ENCODE results near the gene ATG7.
"Not testable (repeated sequence)": the region's sequence is repeated elsewhere in the genome, so short reads cannot be mapped to it uniquely, and the experiment has no call there.

ATG7 gene

DNA sequence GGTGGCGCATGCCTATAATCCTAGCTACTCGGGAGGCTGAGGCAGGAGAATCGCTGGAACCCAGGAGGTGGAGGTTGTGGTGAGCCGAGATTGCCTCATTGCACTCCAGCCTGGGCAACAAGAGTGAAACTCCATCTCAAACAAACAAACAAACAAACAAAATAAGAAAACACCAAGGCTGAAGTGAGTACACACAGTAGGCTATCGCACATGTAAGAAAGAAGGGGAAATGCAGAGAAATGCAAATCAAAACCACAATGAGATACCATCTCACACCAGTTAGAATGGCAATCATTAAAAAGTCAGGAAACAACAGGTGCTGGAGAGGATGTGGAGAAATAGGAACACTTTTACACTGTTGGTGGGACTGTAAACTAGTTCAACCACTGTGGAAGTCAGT, 322.8 kb downstream of the ATG7 start:
- DNase-seq (ENCODE audit: low spot score) = not testable (repeated sequence)

DNA sequence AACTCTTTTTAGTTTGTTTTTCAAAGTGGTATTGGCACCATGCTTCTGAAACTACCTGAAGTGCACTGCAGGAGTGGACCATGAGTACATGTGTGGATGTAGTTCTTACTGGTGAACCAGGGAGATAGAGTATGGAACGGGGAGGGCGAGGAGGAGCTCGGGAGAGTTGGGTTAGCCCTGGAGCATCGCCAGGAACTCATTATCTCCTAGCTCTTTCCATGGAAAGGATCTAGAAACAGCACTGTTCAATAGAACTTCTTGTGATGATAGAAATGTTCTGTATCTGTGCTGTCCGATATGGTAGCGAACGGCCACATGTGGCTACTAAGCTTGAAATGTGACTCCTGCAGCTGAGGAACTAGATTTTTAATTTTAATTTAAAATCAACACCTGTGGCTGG, 324.2 kb downstream of the ATG7 start:
- no peak for DNase-seq (ENCODE audit: low spot score)

DNA sequence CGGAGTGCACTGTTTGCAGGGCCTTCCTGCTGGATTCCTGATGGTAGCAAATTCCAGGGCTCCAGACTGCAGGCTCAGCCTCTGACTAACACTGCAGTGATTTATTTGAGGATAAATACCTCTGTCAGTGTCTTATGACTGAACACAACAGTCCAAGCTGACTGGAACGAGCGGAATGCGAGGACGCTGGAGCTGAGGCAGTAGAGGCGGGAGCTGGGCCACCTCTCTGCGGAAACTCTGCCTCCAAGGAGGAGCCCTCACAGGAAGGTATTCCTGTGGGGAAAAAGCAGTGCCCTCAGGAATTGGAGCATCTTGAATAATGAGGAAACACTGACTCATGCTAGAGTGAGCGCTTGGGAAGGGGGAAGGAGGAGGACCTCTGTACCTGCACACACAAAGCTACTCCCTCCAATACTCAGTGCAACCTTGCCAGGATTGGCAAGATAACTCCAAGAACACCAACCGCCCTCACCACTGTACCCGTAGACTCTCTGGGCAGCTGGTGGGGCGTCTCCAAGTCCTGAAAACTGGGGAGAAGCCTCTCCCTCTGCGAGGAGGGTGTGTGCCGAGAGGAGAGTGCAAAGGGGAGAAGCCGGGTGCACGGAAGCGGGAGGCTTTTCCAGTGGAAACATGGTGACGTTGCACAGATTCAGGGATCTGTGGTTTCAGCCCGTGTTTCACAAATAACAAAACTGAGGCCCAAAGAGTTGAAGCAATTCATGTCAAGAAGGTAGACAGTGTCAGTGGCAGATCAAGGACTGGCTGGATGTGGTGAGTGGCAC, 328.5 kb downstream of the ATG7 start:
- no peak for DNase-seq (ENCODE audit: low spot score)

DNA sequence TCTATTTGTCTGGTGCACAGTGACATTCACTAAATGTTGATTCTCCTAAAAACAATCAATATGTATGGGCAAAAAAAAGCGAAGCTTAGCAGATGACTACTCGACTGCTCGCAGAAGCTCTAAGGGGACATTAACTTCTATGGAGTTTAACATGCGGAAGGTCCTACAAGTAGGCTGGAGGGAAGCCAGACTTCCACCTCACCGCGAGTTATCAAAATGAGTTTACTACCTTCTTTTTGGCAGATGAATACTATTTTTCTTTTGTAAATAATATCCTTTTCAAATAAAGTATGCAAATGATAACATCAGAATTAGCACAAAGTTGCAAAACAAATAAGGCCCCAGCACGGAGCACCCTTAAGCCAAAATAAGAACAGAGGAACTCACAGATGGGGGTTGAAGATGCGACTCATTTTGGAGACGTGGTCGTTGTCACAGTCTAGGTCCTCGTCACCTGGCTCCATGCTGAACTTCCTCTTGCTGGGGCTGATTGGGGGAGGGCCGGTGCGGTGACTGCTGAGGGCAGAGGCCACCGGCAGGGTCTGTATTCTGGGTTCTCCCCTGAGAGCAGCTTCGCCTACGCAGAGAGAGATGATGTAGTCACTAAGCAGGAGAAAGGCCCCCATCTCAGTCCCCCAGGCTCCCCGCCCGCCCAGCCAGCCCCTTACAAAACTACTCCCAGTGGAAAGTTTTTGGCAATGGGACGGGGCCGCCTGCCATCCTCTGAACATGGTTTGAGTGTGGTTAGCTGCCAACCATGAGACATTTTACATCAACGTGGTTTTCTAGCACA, 329.4 kb downstream of the ATG7 start:
- no peak for DNase-seq (ENCODE audit: low spot score)

DNA sequence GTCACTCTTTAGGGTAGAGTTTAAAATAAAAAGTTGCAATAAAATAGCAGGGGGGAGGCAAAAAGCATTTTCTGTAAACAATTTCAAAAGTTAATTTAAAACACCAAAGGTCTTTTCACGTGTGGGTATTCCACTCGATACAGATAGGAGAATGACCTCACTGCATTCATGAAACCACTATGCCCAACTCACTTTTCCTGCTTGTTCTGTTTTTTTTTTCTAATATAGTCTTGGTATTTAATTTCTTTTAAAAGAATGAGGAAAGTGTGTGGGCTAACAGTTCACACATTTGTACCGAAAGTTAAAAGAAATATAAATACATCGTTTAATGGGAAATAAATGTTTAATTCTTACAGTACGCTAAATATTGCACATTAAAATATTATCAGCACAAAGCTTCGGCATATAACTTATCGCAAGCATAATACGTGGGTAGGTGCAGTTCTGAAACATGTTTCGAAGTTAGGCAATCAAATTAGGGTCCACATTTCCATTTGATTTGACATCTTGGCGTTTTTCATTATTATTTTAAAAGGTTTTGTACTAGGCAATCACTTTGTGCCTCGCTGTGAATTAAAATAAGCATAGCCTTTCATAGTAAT, 330.1 kb downstream of the ATG7 start:
- no peak for DNase-seq (ENCODE audit: low spot score)

DNA sequence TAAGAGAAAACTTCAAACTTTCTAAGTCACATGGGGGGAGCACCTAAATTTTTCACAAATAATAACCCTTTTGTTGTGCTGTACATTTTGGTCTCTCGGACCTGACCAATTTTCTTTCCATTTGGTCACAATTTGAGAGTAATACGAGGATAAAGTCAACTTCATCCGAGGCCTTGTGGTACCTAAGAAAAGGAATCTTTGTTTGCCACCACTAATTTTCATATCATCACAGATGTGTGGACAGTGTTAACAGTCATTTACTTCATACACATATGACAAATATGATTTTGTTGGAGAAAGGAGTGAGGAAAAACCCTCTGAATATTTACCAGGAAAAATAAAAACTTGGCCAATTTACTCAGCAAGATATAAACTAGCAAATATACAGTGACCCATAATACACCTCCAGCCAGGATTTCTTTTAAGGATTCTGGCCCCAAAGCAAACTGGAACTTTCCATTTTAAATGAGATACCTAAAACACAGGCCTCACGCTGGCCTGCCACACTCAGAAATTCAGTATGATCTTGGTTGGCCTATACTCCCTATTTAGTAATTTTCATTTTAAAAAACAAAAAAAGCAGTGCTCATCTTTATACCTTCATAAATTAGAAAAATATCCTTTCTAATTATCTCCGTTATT, 330.8 kb downstream of the ATG7 start:
- DNase-seq (ENCODE audit: low spot score) = no peak

DNA sequence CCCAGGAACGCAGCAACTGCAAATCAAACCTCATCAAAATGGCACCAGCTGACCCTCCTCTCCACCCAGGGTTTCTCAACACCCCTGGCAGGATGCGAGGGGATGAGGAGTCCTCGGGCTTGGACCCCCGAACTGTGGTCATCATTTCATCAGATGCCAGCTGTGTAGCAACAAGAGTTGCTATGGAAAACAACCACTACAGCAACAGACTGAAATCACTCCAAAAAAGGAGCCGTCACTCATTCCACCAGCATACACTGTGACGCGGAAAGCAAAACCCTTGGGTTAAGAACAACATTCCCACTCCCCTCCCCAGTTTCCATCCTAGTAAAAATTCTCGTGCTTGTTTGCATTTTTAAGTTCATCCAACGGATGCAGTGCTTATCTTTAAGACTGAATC, 331.4 kb downstream of the ATG7 start:
- DNase-seq (ENCODE audit: low spot score) = no peak

DNA sequence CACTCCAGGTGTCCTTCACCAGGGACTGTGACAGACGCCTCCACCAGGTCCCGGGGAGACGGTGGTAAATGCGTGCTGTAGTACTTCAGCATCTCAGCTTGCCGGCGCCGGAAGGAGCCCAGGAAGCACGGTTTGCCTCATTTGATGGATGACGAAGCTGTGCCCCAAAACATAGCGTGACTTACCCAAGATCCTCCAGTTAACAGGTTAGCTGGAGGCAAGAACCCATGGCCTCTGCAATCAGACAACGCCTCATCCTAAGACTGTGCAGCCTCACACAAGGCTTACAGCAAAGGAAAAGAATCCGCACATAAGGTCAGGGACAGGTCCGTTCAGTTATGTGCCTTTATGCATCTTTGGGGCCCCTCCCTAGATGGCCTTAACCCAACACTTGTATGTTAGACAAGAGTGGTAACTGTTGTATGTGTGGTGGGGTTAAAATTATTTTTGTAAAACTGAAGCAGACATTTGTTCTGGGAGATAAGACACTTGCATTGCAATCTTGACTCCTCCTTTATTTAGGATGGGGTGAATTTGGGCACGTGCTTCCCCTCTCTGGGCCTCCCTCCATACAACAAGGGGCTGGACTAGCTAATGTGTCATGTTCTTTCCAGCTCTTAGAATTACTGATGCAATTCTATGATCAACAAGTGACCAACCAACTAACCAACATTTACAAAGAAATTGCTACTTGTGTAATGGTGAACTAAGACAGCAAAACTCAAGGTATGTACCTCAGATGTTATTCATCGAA, 332.1 kb downstream of the ATG7 start:
- no peak for DNase-seq (ENCODE audit: low spot score)

DNA sequence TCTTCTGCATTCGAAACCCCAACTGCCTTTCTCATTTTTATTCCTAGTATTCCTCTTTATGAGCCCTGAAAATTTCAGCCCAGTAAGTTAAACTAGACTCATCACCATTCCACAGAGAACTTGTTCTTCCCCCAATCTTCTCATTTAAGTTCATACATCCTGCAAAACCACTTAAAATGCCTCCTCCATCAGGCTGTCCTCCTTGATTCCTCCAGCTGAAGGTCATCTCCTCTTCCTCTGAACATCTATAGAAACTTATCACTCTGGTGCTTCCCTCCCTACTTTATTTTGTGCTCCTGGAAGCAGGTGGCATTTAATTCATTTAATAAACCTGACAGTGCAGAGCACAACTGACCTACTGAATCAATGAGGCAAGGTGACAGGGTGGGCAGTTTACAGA, 333.2 kb downstream of the ATG7 start:
- DNase-seq (ENCODE audit: low spot score) = no peak

DNA sequence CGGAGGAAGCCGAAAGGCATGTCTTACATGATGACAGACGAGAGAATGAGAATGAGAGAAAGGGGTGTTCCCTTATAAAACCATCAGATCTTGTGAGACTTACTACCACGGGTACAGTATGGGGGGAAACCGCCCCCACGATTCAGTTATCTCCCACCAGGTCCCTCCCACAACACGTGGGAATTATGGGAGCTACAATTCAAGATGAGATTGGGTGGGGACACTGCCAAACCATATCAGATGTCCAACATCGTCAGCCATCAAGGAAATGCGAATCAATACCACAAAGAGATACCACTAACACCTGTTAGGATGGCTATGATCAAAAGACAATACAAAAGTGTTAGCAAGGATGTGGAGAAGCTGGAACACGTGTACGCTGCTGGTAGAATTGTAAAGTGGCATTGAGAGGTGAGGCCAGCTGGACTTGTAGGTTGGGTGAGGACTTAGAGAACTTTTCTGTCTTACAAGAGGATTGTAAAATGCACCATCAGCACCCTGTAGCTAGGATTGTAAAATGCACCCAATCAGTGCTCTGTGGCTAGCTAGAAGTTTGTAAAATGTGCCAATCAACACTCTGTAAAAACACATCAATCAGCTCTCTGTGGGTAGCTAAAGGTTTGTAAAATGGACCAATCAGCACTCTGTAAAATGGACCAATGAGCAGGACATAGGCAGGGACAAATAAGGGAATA, 334.0 kb downstream of the ATG7 start:
- DNase-seq (ENCODE audit: low spot score) = no peak

DNA sequence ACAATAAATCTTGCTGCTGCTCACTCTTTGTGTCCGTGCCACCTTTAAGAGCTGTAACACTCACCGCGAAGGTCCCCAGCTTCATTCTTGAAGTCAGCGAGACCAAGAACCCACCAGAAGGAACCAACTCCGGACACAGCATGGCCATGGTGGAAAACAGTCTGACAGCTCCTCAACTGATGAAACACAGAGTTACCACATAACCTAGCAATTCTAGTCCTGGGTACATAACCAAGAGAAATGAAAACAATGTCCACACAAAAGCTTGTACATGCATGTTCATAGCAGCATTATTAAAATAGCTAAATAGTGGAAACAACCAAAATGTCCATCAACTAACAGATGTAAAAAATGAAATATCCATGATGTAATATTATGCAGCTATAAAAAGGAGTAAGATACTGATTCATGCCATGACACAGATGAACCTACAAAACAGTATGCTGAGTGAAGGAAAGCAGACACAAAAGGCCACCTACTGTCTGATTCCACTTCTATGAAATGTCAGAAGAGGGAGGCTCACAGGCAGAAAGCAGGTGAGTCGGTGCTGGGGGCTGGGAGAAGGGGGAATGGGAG, 334.8 kb downstream of the ATG7 start:
- DNase-seq (ENCODE audit: low spot score) = no peak
